ENCODE measurements around the gene EEF2K.

Gene EEF2K

GRCh38 chr16:22219389-22220068 is 13.5 kb downstream of the EEF2K start:
- no peak for TF ChIP-seq CTCF (IDR thresholded peaks at IDR 0.05; ENCODE audit: insufficient read depth, missing control alignments)
- no peak for DNase-seq (ENCODE audit: insufficient read length, low spot score)
- no peak for FAIRE-seq

- DNase-seq (ENCODE audit: insufficient read length, low spot score) = no peak
- no peak for TF ChIP-seq CTCF (IDR thresholded peaks at IDR 0.05; ENCODE audit: insufficient read depth, missing control alignments)
- FAIRE-seq = no peak
Measured at GRCh38 chr16:22220069-22220440, 14.0 kb downstream of the EEF2K start.

GRCh38 chr16:22220714-22221113 is 14.6 kb downstream of the EEF2K start:
- no peak for TF ChIP-seq CTCF (IDR thresholded peaks at IDR 0.05; ENCODE audit: insufficient read depth, missing control alignments)
- FAIRE-seq (no peak), DNase-seq (ENCODE audit: insufficient read length, low spot score) (no peak)

GRCh38 chr16:22222006-22222405 is 15.9 kb downstream of the EEF2K start:
- no peak for TF ChIP-seq CTCF (IDR thresholded peaks at IDR 0.05; ENCODE audit: insufficient read depth, missing control alignments)
- no peak for DNase-seq (ENCODE audit: insufficient read length, low spot score)
- FAIRE-seq = no peak

GRCh38 chr16:22222998-22223397 is 16.9 kb downstream of the EEF2K start:
- peak; percentile 11 for TF ChIP-seq CTCF (IDR thresholded peaks at IDR 0.05; ENCODE audit: insufficient read depth, missing control alignments)
- DNase-seq (ENCODE audit: insufficient read length, low spot score) = no peak
- FAIRE-seq = no peak

GRCh38 chr16:22225060-22225459 is 19.0 kb downstream of the EEF2K start:
- no peak for DNase-seq (ENCODE audit: insufficient read length, low spot score)
- FAIRE-seq = no peak

More at GRCh38 chr16:22225060-22225459, 19.0 kb downstream of the EEF2K start:
- no peak for TF ChIP-seq CTCF (IDR thresholded peaks at IDR 0.05; ENCODE audit: insufficient read depth, missing control alignments)

All from D721Med (cell line).